KMS-11 (cell line): Measurements from ENCODE around the gene RASSF5.

Experiments used
- H2AFZ ChIP-seq: fragments of 200-600 bp; sonication (generic); 2 replicates; pipeline ENCODE4 v1.6.1; 2016; ENCODE audit warnings: antibody characterized with exemption, mixed run types, low read depth
- H3K27ac ChIP-seq: fragments of 200-600 bp; sonication (generic); 2 replicates; pipeline ENCODE4 v1.6.1; 2016; ENCODE audit warnings: mild to moderate bottlenecking, mixed run types
- H3K27me3 ChIP-seq: fragments of 200-600 bp; sonication (generic); 2 replicates; pipeline ENCODE4 v1.6.1; 2017; ENCODE audit warnings: mild to moderate bottlenecking, low read depth, mixed run types, moderate library complexity; ENCODE audit not compliant: insufficient read depth
- H3K36me3 ChIP-seq: fragments of 200-600 bp; sonication (generic); 2 replicates; pipeline ENCODE4 v1.6.1; 2017; ENCODE audit warnings: mild to moderate bottlenecking, mixed run types; ENCODE audit not compliant: insufficient read depth
- H3K4me1 ChIP-seq: fragments of 200-600 bp; sonication (generic); 2 replicates; pipeline ENCODE4 v1.6.1; 2016; ENCODE audit warnings: mild to moderate bottlenecking, low read depth, mixed run types; ENCODE audit not compliant: poor library complexity, severe bottlenecking
- H3K4me2 ChIP-seq: fragments of 200-600 bp; sonication (generic); 2 replicates; pipeline ENCODE4 v1.7.0; 2016; ENCODE audit warnings: mild to moderate bottlenecking, mixed run types
- H3K4me3 ChIP-seq: fragments of 200-600 bp; sonication (generic); IDR thresholded peaks from 2 replicates; pipeline ENCODE4 v1.6.1; 2017; ENCODE audit warnings: low read depth, low read length, mixed read lengths; ENCODE audit not compliant: insufficient read depth
- H3K79me2 ChIP-seq: fragments of 200-600 bp; sonication (generic); 2 replicates; pipeline ENCODE4 v1.6.1; 2016; ENCODE audit warnings: low read depth, mixed run types; ENCODE audit not compliant: insufficient read depth
- H3K9ac ChIP-seq: fragments of 200-600 bp; sonication (generic); 2 replicates; pipeline ENCODE4 v1.6.1; 2016; ENCODE audit warnings: mild to moderate bottlenecking, mixed run types
- H4K20me1 ChIP-seq: fragments of 200-600 bp; sonication (generic); 2 replicates; pipeline ENCODE4 v1.6.1; 2016; ENCODE audit warnings: mild to moderate bottlenecking, mixed run types; ENCODE audit not compliant: insufficient read depth
- CTCF ChIP-seq: fragments of 200-600 bp; sonication (generic); conservative IDR thresholded peaks from 2 replicates; pipeline ENCODE4 v1.6.1; 2017; ENCODE audit warnings: low read depth, mild to moderate bottlenecking, antibody characterized with exemption, low read length, moderate library complexity, mixed read lengths

The RASSF5 gene

GRCh38 chr1:206502812-206503211 lies 4.5 kb upstream of the RASSF5 start:
- H3K27me3 ChIP-seq, result peaks cover 21% of the 10 kb centered on the region
- H3K4me2 ChIP-seq, result no peak overlapping the region
- no peak overlapping the region for H3K9ac ChIP-seq
- H4K20me1 ChIP-seq, result no peaks in the 10 kb centered on the region
- no peaks in the 10 kb centered on the region for H3K79me2 ChIP-seq
- peaks cover 8% of the 10 kb centered on the region for H3K4me1 ChIP-seq
- H3K36me3 ChIP-seq, result no peaks in the 10 kb centered on the region
- no peak overlapping the region for H2AFZ ChIP-seq
- H3K4me3 ChIP-seq, result no peak overlapping the region
- H3K27ac ChIP-seq, result no peak overlapping the region
- no peak for TF ChIP-seq CTCF

GRCh38 chr1:206503591-206504362 lies 3.6 kb upstream of the RASSF5 start:
- no peak overlapping the region for H3K4me2 ChIP-seq
- TF ChIP-seq CTCF, result no peak
- peaks cover 8% of the 10 kb centered on the region for H3K4me1 ChIP-seq
- H3K9ac ChIP-seq, result no peak overlapping the region
- H3K4me3 ChIP-seq, result no peak overlapping the region
- no peaks in the 10 kb centered on the region for H3K79me2 ChIP-seq
- H3K27me3 ChIP-seq, result peaks cover 31% of the 10 kb centered on the region
- no peak overlapping the region for H2AFZ ChIP-seq
- no peak overlapping the region for H3K27ac ChIP-seq
- H4K20me1 ChIP-seq, result no peaks in the 10 kb centered on the region
- no peaks in the 10 kb centered on the region for H3K36me3 ChIP-seq

- no peaks in the 10 kb centered on the region for H4K20me1 ChIP-seq
- H3K27ac ChIP-seq, result no peak overlapping the region
Observed at GRCh38 chr1:206504363-206504713, 3.0 kb upstream of the RASSF5 start.

GRCh38 chr1:206505702-206506355 lies 1.5 kb upstream of the RASSF5 start:
- H3K4me3 ChIP-seq, result no peak overlapping the region
- no peaks in the 10 kb centered on the region for H4K20me1 ChIP-seq
- no peaks in the 10 kb centered on the region for H3K36me3 ChIP-seq
- H3K79me2 ChIP-seq, result no peaks in the 10 kb centered on the region
- no peak overlapping the region for H3K27ac ChIP-seq
- H2AFZ ChIP-seq, result no peak overlapping the region
- H3K4me1 ChIP-seq, result peaks cover 8% of the 10 kb centered on the region
- H3K4me2 ChIP-seq, result no peak overlapping the region; the same call in 1 of the 2 replicates
- TF ChIP-seq CTCF, result peak; percentile 72
- no peak overlapping the region for H3K9ac ChIP-seq
- H3K27me3 ChIP-seq, result peaks cover 39% of the 10 kb centered on the region

More at GRCh38 chr1:206504363-206504713, 3.0 kb upstream of the RASSF5 start:
- H2AFZ ChIP-seq, result no peak overlapping the region
- H3K4me3 ChIP-seq, result no peak overlapping the region
- H3K4me1 ChIP-seq, result peaks cover 8% of the 10 kb centered on the region
- no peak overlapping the region for H3K4me2 ChIP-seq
- no peaks in the 10 kb centered on the region for H3K36me3 ChIP-seq
- H3K79me2 ChIP-seq, result no peaks in the 10 kb centered on the region
- no peak overlapping the region for H3K9ac ChIP-seq
- TF ChIP-seq CTCF, result no peak
- H3K27me3 ChIP-seq, result peaks cover 37% of the 10 kb centered on the region
